ENCODE measurements around the gene FAM114A1.
"Not testable (repeated sequence)": the region's sequence is repeated elsewhere in the genome, so short reads cannot be mapped to it uniquely, and the experiment has no call there.

The FAM114A1 gene

DNA sequence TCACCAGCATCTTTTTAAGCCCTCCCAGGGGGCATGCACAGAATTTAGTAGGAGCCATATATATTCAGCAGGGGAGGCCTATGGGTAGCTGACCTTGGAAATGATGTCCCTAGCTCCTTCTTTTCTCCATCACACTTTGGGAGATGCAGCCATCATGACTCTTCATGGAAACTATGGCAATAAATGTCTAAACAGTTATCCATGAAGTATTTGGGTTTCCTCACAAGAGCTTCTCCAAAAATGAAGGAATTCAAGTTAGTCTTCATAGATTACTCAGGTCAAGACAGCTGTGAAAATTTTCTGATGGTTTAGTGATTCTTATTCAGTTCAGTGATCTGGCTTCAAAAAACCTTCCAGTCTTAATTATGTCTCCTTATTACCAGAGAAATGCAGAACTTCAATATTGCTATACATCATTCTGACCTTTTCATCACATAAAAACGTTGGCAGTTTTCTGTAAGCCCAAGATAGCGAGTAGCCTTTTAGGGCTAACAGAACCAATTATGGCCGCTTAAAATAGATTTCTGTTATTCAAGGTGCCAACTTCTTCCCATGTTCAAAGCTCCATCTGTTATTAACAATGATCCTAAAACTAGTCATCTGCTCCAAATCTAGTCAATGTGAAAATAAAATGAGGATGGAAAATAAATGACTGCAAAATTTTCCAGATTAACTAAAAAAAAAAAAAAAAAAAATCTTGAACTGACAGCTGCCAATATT lies 112.1 kb downstream of the FAM114A1 start:
- no peak for DNase-seq

DNA sequence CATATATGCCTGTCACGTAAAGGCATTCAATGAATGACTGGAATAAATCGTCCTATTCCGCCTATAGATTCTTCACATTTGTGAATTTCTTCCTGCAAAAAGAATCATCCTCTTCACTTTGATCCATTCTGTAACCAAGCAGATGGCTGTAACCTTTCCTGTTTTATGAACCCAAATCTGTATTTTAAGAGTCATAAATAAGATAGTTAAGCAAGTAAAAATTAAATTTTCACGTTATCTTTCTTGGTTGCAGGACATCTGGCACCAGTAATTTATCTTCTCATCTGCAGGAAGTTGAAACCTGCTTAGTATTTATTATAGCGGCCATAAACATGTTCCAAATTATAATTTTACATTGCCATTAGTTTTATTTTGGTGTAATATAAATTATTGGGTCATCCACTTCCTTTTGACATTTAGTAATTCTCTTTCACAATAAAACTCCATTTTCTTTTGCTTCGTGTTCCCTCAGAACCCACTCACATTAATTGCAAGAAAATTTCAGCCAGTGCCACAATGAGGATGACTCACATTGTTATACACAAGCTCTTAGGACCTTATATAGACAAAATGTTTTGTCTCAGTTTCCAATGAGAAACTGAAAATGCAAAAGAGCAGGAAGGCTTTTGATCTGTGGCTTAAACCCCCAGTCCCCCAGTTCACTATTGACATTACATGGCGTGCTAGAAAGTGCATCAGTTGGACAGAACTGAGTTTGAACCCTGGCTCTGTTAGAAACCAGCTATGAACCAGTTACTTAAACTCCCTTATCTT lies 113.5 kb downstream of the FAM114A1 start:
- no peak for DNase-seq

GRCh38 chr4:38982361-38983095 lies 114.9 kb downstream of the FAM114A1 start:
- DNase-seq, result no peak

- no peak for DNase-seq
Observed at GRCh38 chr4:38983291-38983690, 115.7 kb downstream of the FAM114A1 start.

DNA sequence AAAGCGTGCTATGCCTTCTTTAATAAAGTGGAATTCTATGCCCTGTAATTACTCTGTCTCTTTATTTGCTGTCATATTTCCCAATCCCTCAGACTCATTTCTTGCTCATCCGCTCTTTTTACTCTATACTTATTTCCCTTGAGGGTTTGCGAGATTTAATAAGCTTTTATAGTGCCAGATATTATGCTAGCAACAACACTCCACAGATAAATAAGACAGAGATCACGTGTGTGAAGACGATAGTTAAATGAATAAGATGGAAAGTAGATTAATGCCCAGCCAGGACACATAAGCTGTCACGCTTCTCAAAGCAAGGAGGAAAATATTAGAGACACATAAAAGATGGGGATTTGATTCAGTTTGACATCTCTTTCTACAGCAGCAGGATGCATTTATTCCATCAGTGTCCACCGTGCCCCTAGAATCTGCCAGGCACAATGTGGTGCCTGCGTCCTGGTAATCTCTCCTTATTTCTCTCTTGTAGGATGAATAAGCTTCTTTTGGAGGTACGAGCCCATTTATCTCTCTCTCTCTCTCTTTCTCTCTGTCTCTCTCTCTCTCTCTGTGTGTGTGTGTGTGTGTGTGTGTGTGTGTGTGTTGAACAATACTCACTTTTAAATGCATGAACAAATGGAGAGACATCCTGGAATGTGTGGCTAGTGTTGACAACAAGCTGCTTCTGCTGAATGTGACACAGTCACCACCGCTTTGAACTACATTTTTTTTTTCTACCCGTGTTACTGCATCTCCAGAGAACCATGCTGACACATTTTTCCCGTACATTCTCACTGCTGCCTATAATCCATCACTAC lies 116.4 kb downstream of the FAM114A1 start:
- DNase-seq, result peak; percentile 19

- DNase-seq, result no peak
Observed at GRCh38 chr4:38985410-38986100, 117.9 kb downstream of the FAM114A1 start.

- DNase-seq, result no peak
Observed at GRCh38 chr4:38987491-38987890, 119.9 kb downstream of the FAM114A1 start.

DNA sequence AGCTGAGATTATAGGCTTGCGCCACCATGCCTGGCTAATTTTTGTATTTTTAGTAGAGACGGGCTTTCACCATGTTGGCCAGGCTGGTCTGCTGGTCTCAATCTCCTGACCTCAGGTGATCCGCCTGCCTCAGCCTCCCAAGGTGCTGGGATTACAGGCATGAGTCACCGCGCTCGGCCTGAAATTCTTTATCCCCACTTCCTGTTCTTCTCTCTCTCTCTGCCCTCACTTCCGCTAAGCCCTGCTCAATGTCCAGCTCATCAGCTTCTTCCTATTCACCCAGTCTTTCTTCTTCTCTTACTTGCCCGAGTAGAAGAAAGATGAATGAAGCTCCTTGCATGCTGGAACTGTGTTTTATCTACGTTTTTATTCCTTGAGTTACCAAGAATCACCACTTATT lies 120.7 kb downstream of the FAM114A1 start:
- not testable (repeated sequence) for DNase-seq

GRCh38 chr4:38989487-38989886 lies 121.9 kb downstream of the FAM114A1 start:
- DNase-seq, result no peak

GRCh38 chr4:38990241-38990640 lies 122.6 kb downstream of the FAM114A1 start:
- no peak for DNase-seq

- no peak for DNase-seq
Observed at GRCh38 chr4:38993683-38994082, 126.1 kb downstream of the FAM114A1 start.

- DNase-seq, result no peak
Observed at GRCh38 chr4:38994135-38994534, 126.5 kb downstream of the FAM114A1 start.

Measured in NCI-H82 (cell line).